A172 (cell line): Measurements from ENCODE around the gene GPR78. TPM values are rescaled to one million over a fixed set of nuclear protein-coding genes. Genes with fewer than 3 reads are reported as not detected.
A peak's percentile ranks its signal among the peaks of the same experiment; 100 is the strongest.
"Not testable (repeated sequence)": the region's sequence is repeated elsewhere in the genome, so short reads cannot be mapped to it uniquely, and the experiment has no call there.

Experiments used
- DNase-seq: peaks from one replicate; pipeline ENCODE4 v3.0.0-alpha.2; 2015; ENCODE audit warnings: low spot score
- total RNA-seq: library from RNA; depleted of rRNA; stranded (reverse); fragments of >200 nt; shearing (Covaris generic); gene quantifications from 2 replicates; pipeline ENCODE4 v1.2.3, GENCODE V29; 2014

GPR78 gene
- total RNA-seq, 1 experiment from 2014 or later, result 0.59 TPM

GRCh38 chr4:8560265-8561047 is 19.7 kb upstream of the GPR78 start:
- no peak for DNase-seq

- no peak for DNase-seq
These were observed 15.6 kb upstream of the GPR78 start for GRCh38 chr4:8564595-8564994.

GRCh38 chr4:8568068-8568668 is 12.0 kb upstream of the GPR78 start:
- DNase-seq, result no peak

GRCh38 chr4:8570201-8570600 is 10.0 kb upstream of the GPR78 start:
- DNase-seq, result no peak

GRCh38 chr4:8571702-8572685 is 8.2 kb upstream of the GPR78 start:
- peak; percentile 25 for DNase-seq

- DNase-seq, result no peak
These were observed 6.9 kb upstream of the GPR78 start for GRCh38 chr4:8573266-8573665.

GRCh38 chr4:8574796-8575370 is 5.3 kb upstream of the GPR78 start:
- DNase-seq, result no peak

- DNase-seq, result no peak
These were observed 4.7 kb upstream of the GPR78 start for GRCh38 chr4:8575457-8575856.

- DNase-seq, result not testable (repeated sequence)
These were observed 3.6 kb upstream of the GPR78 start for GRCh38 chr4:8576591-8576990.

- DNase-seq, result no peak
These were observed 3.1 kb upstream of the GPR78 start for GRCh38 chr4:8577046-8577445.

GRCh38 chr4:8577972-8578371 is 2.2 kb upstream of the GPR78 start:
- no peak for DNase-seq

- no peak for DNase-seq
These were observed 1.5 kb upstream of the GPR78 start for GRCh38 chr4:8578717-8579116.

GRCh38 chr4:8579526-8580320 is 469 bp upstream of the GPR78 start:
- DNase-seq, result no peak

- DNase-seq, result no peak
These were observed 1.1 kb downstream of the GPR78 start for GRCh38 chr4:8581094-8581861.

- DNase-seq, result no peak
These were observed 1.8 kb downstream of the GPR78 start for GRCh38 chr4:8582016-8582415.

GRCh38 chr4:8582436-8582835 is 2.2 kb downstream of the GPR78 start:
- DNase-seq, result no peak

GRCh38 chr4:8582941-8583654 is 2.9 kb downstream of the GPR78 start:
- DNase-seq, result no peak

- DNase-seq, result no peak
These were observed 3.4 kb downstream of the GPR78 start for GRCh38 chr4:8583655-8584025.

GRCh38 chr4:8585186-8585585 is 5.0 kb downstream of the GPR78 start:
- DNase-seq, result no peak

- no peak for DNase-seq
These were observed 5.6 kb downstream of the GPR78 start for GRCh38 chr4:8585721-8586212.
